NB4 (cell line): Measurements from ENCODE around the gene ZNF341.

ENCODE experiments used
- CTCF ChIP-seq: IDR thresholded peaks from one replicate; pipeline ENCODE4 v1.5.1; 2012; ENCODE audit warnings: low read depth, low read length
- MAX ChIP-seq: IDR thresholded peaks from 2 replicates; pipeline ENCODE4 v1.6.1; 2011; ENCODE audit warnings: low read depth, low read length
- MYC ChIP-seq: IDR thresholded peaks from 2 replicates; pipeline ENCODE4 v1.6.1; 2011; ENCODE audit warnings: low read depth, low read length
- POLR2A ChIP-seq: IDR thresholded peaks from 2 replicates; pipeline ENCODE4 v1.6.1; 2011; ENCODE audit warnings: mild to moderate bottlenecking; ENCODE audit not compliant: insufficient read length; ENCODE audit errors: extremely low read depth

GRCh38 chr20:33757458-33757857 is 25.7 kb downstream of the ZNF341 start:
- TF ChIP-seq CTCF: no peak
- no peak for TF ChIP-seq POLR2A
- no peak for TF ChIP-seq MAX
- no peak for TF ChIP-seq MYC
